OCI-LY1 (cell line): ENCODE data around the gene STX5.

Experiments used
- H2AFZ ChIP-seq: fragments of 200-600 bp; sonication (generic), shearing (Covaris generic); 2 replicates; pipeline ENCODE4 v1.6.0; 2014; ENCODE audit warnings: antibody characterized with exemption, mild to moderate bottlenecking, low read length
- H3F3A ChIP-seq: fragments of 200-600 bp; sonication (generic), shearing (Covaris generic); 2 replicates; pipeline ENCODE4 v1.6.0; 2014; ENCODE audit warnings: mild to moderate bottlenecking, antibody characterized with exemption, low read length, moderate library complexity; ENCODE audit not compliant: insufficient read depth
- H3K27ac ChIP-seq: fragments of 200-600 bp; sonication (generic); 2 replicates; pipeline ENCODE4 v1.5.1; 2014; ENCODE audit warnings: low read length, mixed run types, mild to moderate bottlenecking, low read depth; ENCODE audit not compliant: poor library complexity, severe bottlenecking
- H3K27me3 ChIP-seq: fragments of 200-600 bp; sonication (generic); 2 replicates; pipeline ENCODE4 v1.6.0; 2014; ENCODE audit warnings: antibody characterized with exemption, mild to moderate bottlenecking, low read length, moderate library complexity; ENCODE audit not compliant: insufficient read depth
- H3K36me3 ChIP-seq: fragments of 200-600 bp; sonication (generic); 2 replicates; pipeline ENCODE4 v1.6.1; 2014; ENCODE audit warnings: mild to moderate bottlenecking, antibody characterized with exemption, low read length, moderate library complexity, mixed read lengths; ENCODE audit not compliant: insufficient read depth
- H3K4me1 ChIP-seq: fragments of 200-600 bp; sonication (generic); 2 replicates; pipeline ENCODE4 v1.5.1; 2014; ENCODE audit warnings: mild to moderate bottlenecking, low read length, moderate library complexity; ENCODE audit not compliant: insufficient read depth, severe bottlenecking
- H3K4me2 ChIP-seq: fragments of 200-600 bp; sonication (generic), shearing (Covaris generic); 2 replicates; pipeline ENCODE4 v1.6.1; 2014; ENCODE audit warnings: low read length
- H3K4me3 ChIP-seq: fragments of 200-600 bp; sonication (generic); 2 replicates; pipeline ENCODE4 v1.5.1; 2014; ENCODE audit warnings: low read length, low read depth, mild to moderate bottlenecking, mixed read lengths; ENCODE audit not compliant: poor library complexity, severe bottlenecking
- H3K79me2 ChIP-seq: fragments of 200-600 bp; shearing (Covaris generic); 2 replicates; pipeline ENCODE4 v1.6.1; 2016; ENCODE audit warnings: mixed run types, low read length, mixed read lengths; ENCODE audit not compliant: insufficient read depth
- H3K9ac ChIP-seq: fragments of 200-600 bp; sonication (generic), shearing (Covaris generic); 2 replicates; pipeline ENCODE4 v1.6.1; 2014; ENCODE audit warnings: mild to moderate bottlenecking, low read length, mixed read lengths
- H3K9me2 ChIP-seq: fragments of 200-600 bp; sonication (generic), shearing (Covaris generic); 2 replicates; pipeline ENCODE4 v1.6.1; 2014; ENCODE audit warnings: low read depth, mild to moderate bottlenecking, low read length, mixed read lengths
- H3K9me3 ChIP-seq: fragments of 200-600 bp; shearing (Covaris generic); 2 replicates; pipeline ENCODE4 v1.6.1; 2014; ENCODE audit warnings: low read length, mixed read lengths
- H4K20me1 ChIP-seq: fragments of 200-600 bp; sonication (generic), shearing (Covaris generic); 2 replicates; pipeline ENCODE4 v1.6.0; 2016; ENCODE audit warnings: mild to moderate bottlenecking, low read length; ENCODE audit not compliant: insufficient read depth
- CTCF ChIP-seq: fragments of 200-600 bp; sonication (generic), shearing (Covaris generic); IDR thresholded peaks from 2 replicates; pipeline ENCODE4 v1.5.1; 2017; ENCODE audit warnings: mild to moderate bottlenecking, antibody characterized with exemption, low read length, moderate library complexity, mixed read lengths
- EZH2 ChIP-seq: fragments of 200-600 bp; sonication (generic), shearing (Covaris generic); IDR thresholded peaks from 2 replicates; pipeline ENCODE4 v1.8.0; 2017; ENCODE audit warnings: borderline replicate concordance, mixed run types, mild to moderate bottlenecking, antibody characterized with exemption, low read length, moderate library complexity, mixed read lengths

STX5 gene

DNA sequence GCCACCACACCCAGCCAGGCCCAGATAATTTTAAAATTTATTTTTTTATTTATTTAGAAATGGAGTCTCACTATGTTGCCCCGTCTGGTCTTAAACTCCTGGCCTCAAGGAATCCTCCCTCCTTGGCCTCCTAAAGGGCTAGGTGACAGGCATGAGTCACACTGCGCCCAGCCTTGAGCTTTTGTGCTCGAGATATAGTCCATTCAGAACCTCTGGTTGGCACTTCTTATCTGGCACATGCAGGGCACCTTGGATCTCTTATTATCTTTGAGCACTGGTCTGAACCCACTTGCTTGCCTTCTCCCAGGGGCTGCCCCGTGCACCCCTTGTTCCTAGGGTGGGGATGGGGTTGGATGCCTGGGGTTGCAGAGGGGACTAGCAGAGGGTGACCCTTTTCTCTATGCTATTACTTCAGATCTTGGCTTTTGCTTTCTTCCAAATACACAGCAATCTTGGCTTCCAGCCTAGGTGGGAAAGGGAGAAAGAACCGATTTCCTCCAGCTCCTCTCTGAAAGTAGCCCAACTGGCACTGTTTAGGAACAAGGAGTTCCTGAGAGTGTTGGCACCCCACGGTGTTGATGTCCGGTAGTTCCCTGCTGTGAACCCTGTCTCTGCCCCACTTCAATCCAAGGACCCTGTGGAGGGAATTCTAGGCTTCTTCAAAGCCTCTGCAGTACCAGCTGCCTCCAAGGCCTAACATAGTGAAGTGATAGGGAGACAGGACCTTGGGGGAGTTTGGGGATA, 47.6 kb upstream of the STX5 start:
- Histone ChIP-seq H3K36me3 (peaks cover 80% of the 10 kb centered on the region), H3F3A (no peaks in the 10 kb centered on the region)

DNA sequence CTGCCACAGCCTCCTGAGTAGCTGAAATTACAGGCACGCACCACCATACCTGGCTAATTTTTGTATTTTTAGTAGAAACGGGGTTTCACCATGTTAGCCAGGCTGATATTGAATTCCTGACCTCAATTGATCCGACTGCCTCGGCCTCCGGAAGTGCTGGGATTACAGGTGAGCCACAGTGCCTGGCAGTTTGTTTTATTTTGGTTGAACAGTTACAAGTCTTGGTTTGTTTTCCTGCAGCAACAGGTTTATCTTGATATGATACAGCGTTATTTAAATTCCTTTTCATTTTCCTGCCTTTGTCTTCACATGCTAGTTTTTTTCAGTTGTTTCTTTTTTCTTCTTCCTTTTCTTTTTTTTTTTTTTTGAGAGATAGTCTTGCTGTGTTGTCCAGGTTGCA, 44.9 kb upstream of the STX5 start:
- Histone ChIP-seq H3K36me3 (peaks cover 74% of the 10 kb centered on the region), H3K9ac (no peak overlapping the region), H3K27ac (no peak overlapping the region), H3K4me1 (peaks cover 12% of the 10 kb centered on the region), H2AFZ (no peak overlapping the region), H3K4me2 (no peak overlapping the region), H3K4me3 (no peak overlapping the region), H3F3A (no peaks in the 10 kb centered on the region), H3K9me2 (no peaks in the 10 kb centered on the region), H3K27me3 (no peaks in the 10 kb centered on the region), H3K79me2 (peaks cover 3% of the 10 kb centered on the region), H4K20me1 (no peaks in the 10 kb centered on the region), H3K9me3 (no peaks in the 10 kb centered on the region)
- TF ChIP-seq CTCF: no peak
- TF ChIP-seq EZH2: no peak

More for the DNA sequence above, 47.6 kb upstream of the STX5 start:
- H3K9me3 ChIP-seq: no peaks in the 10 kb centered on the region
- H3K79me2 ChIP-seq: peaks cover 9% of the 10 kb centered on the region
- H3K27me3 ChIP-seq: no peaks in the 10 kb centered on the region
- peaks cover 34% of the 10 kb centered on the region for H3K4me1 ChIP-seq
- peak overlapping the region; percentile 93 for H3K4me2 ChIP-seq
- H4K20me1 ChIP-seq: no peaks in the 10 kb centered on the region
- no peak overlapping the region for H2AFZ ChIP-seq
- H3K4me3 ChIP-seq: no peak overlapping the region
- H3K9me2 ChIP-seq: no peaks in the 10 kb centered on the region
- H3K9ac ChIP-seq: peak overlapping the region; percentile 98; the same call in 1 of the 2 replicates
- peak overlapping the region; percentile 85 for H3K27ac ChIP-seq
- no peak for TF ChIP-seq CTCF
- TF ChIP-seq EZH2: no peak

GRCh38 chr11:62875698-62876478, 44.0 kb upstream of the STX5 start:
- Histone ChIP-seq H3K9me2 (no peaks in the 10 kb centered on the region), H3K27ac (no peak overlapping the region), H3K4me3 (no peak overlapping the region), H3K4me1 (peaks cover 11% of the 10 kb centered on the region), H3K27me3 (no peaks in the 10 kb centered on the region), H3K36me3 (peaks cover 76% of the 10 kb centered on the region), H3K9ac (no peak overlapping the region), H3K4me2 (no peak overlapping the region), H3F3A (no peaks in the 10 kb centered on the region), H3K79me2 (no peaks in the 10 kb centered on the region), H3K9me3 (no peaks in the 10 kb centered on the region), H2AFZ (no peak overlapping the region), H4K20me1 (no peaks in the 10 kb centered on the region)
- no peak for TF ChIP-seq EZH2
- TF ChIP-seq CTCF: no peak
